Astrocyte (in vitro differentiated cells and primary cell): ENCODE data around the gene ZFYVE28. TPM values are rescaled to one million over a fixed set of nuclear protein-coding genes. Genes with fewer than 3 reads are reported as not detected.

Experiments used
- DNase-seq: peaks from one replicate; pipeline ENCODE4 v3.0.0-alpha.2; 2010; ENCODE audit warnings: low read depth
- FAIRE-seq: peaks from 2 replicates; lab custom pipeline; 2011; peaks lifted over from hg19 to GRCh38; lab: Jason Lieb, UNC
- H2AFZ ChIP-seq: 2 replicates; pipeline ENCODE4 v1.6.0; 2012; ENCODE audit warnings: low read depth, low read length, inconsistent platforms
- H3K27ac ChIP-seq: 2 replicates; pipeline ENCODE4 v1.5.1; 2011; ENCODE audit warnings: low read depth, low read length, inconsistent platforms
- H3K27me3 ChIP-seq: 2 replicates; pipeline ENCODE4 v1.6.0; 2011; ENCODE audit warnings: low read length, inconsistent platforms; ENCODE audit not compliant: insufficient read depth
- H3K36me3 ChIP-seq: 2 replicates; pipeline ENCODE4 v1.5.1; 2011; ENCODE audit warnings: low read length, inconsistent platforms; ENCODE audit not compliant: insufficient read depth
- H3K4me1 ChIP-seq: 2 replicates; pipeline ENCODE4 v1.5.1; 2011; ENCODE audit warnings: low read length, inconsistent platforms; ENCODE audit not compliant: insufficient read depth
- H3K4me2 ChIP-seq: 2 replicates; pipeline ENCODE4 v1.6.0; 2012; ENCODE audit warnings: low read length, inconsistent platforms
- H3K4me3 ChIP-seq: 2 replicates; pipeline ENCODE4 v1.5.1; 2011; ENCODE audit warnings: low read depth, mild to moderate bottlenecking, low read length, inconsistent platforms; ENCODE audit not compliant: insufficient read depth
- H3K79me2 ChIP-seq: 2 replicates; pipeline ENCODE4 v1.6.0; 2012; ENCODE audit warnings: mild to moderate bottlenecking, low read length, inconsistent platforms; ENCODE audit not compliant: insufficient read depth
- H3K9ac ChIP-seq: 2 replicates; pipeline ENCODE4 v1.6.0; 2012; ENCODE audit warnings: mild to moderate bottlenecking, low read length, inconsistent platforms
- H3K9me3 ChIP-seq: 2 replicates; pipeline ENCODE4 v1.5.1; 2012; ENCODE audit warnings: low read depth, mild to moderate bottlenecking, low read length, inconsistent platforms; ENCODE audit not compliant: insufficient read depth
- H4K20me1 ChIP-seq: 2 replicates; pipeline ENCODE4 v1.6.0; 2012; ENCODE audit warnings: low read length, inconsistent platforms; ENCODE audit not compliant: insufficient read depth
- H3K27ac Mint-ChIP-seq: one replicate; pipeline ENCODE4 v1.8.0; 2021; ENCODE audit warnings: mild to moderate bottlenecking, mixed read lengths; ENCODE audit not compliant: unreplicated experiment
- H3K27me3 Mint-ChIP-seq: one replicate; pipeline ENCODE4 v1.8.0; 2021; ENCODE audit warnings: low read depth, mixed read lengths; ENCODE audit not compliant: unreplicated experiment
- H3K36me3 Mint-ChIP-seq: one replicate; pipeline ENCODE4 v1.8.0; 2021; ENCODE audit warnings: low read depth, mixed read lengths; ENCODE audit not compliant: unreplicated experiment
- H3K4me1 Mint-ChIP-seq: one replicate; pipeline ENCODE4 v1.8.0; 2021; ENCODE audit warnings: low read depth, mixed read lengths; ENCODE audit not compliant: unreplicated experiment
- H3K4me3 Mint-ChIP-seq: one replicate; pipeline ENCODE4 v1.8.0; 2021; ENCODE audit warnings: mild to moderate bottlenecking, moderate library complexity, mixed read lengths; ENCODE audit not compliant: unreplicated experiment
- H3K9me3 Mint-ChIP-seq: one replicate; pipeline ENCODE4 v1.8.0; 2021; ENCODE audit warnings: mild to moderate bottlenecking, mixed read lengths; ENCODE audit not compliant: unreplicated experiment
- EZH2 ChIP-seq: IDR thresholded peaks from 2 replicates; pipeline ENCODE4 v1.6.1; 2012; ENCODE audit warnings: mild to moderate bottlenecking, low read length, inconsistent platforms; ENCODE audit not compliant: insufficient read depth
- total RNA-seq: library from RNA; stranded (reverse); gene quantifications from 2 replicates; pipeline ENCODE4 v1.2.1, GENCODE V29; 2021
- TF ChIP-seq, protein P1 (sequence below): IDR thresholded peaks from 2 replicates; pipeline ENCODE4 v1.5.1; 2011; ENCODE audit warnings: low read depth, mild to moderate bottlenecking, inconsistent platforms, low read length, moderate library complexity; ENCODE audit not compliant: insufficient read depth

Gene ZFYVE28
- total RNA-seq, 1 donor from 2014 or later: 0.68 TPM

GRCh38 chr4:2335729-2336101, 82.7 kb downstream of the ZFYVE28 start:
- Histone ChIP-seq H3K79me2 (no peaks in the 10 kb centered on the region), H3K9ac (no peak overlapping the region), H3K4me1 (peaks cover 6% of the 10 kb centered on the region), H3K4me2 (no peak overlapping the region), H3K36me3 (no peaks in the 10 kb centered on the region), H3K27me3 (peaks cover 5% of the 10 kb centered on the region), H2AFZ (no peak overlapping the region), H4K20me1 (no peaks in the 10 kb centered on the region), H3K4me3 (no peak overlapping the region), H3K9me3 (no peaks in the 10 kb centered on the region), H3K27ac (no peak overlapping the region)
- TF ChIP-seq, protein P1, sequence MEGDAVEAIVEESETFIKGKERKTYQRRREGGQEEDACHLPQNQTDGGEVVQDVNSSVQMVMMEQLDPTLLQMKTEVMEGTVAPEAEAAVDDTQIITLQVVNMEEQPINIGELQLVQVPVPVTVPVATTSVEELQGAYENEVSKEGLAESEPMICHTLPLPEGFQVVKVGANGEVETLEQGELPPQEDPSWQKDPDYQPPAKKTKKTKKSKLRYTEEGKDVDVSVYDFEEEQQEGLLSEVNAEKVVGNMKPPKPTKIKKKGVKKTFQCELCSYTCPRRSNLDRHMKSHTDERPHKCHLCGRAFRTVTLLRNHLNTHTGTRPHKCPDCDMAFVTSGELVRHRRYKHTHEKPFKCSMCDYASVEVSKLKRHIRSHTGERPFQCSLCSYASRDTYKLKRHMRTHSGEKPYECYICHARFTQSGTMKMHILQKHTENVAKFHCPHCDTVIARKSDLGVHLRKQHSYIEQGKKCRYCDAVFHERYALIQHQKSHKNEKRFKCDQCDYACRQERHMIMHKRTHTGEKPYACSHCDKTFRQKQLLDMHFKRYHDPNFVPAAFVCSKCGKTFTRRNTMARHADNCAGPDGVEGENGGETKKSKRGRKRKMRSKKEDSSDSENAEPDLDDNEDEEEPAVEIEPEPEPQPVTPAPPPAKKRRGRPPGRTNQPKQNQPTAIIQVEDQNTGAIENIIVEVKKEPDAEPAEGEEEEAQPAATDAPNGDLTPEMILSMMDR: no peak
- no peak for TF ChIP-seq EZH2
- H3K9me3 Mint-ChIP-seq: peaks cover 2% of the 10 kb centered on the region
- H3K27me3 Mint-ChIP-seq: peaks cover 38% of the 10 kb centered on the region
- no peak overlapping the region for H3K4me3 Mint-ChIP-seq
- H3K4me1 Mint-ChIP-seq: no peaks in the 10 kb centered on the region
- DNase-seq (no peak), FAIRE-seq (no peak)
- no peak overlapping the region for H3K27ac Mint-ChIP-seq
- no peaks in the 10 kb centered on the region for H3K36me3 Mint-ChIP-seq

GRCh38 chr4:2334826-2335728, 83.4 kb downstream of the ZFYVE28 start:
- H3K4me1 ChIP-seq: peaks cover 12% of the 10 kb centered on the region
- H3K9ac ChIP-seq: no peak overlapping the region
- Mint-ChIP-seq H3K27me3 (peaks cover 42% of the 10 kb centered on the region), H3K27ac (no peak overlapping the region), H3K4me3 (no peak overlapping the region), H3K36me3 (no peaks in the 10 kb centered on the region), H3K9me3 (peaks cover 2% of the 10 kb centered on the region), H3K4me1 (peaks cover 4% of the 10 kb centered on the region)
- no peak for DNase-seq
- no peaks in the 10 kb centered on the region for H4K20me1 ChIP-seq
- no peak for FAIRE-seq
- no peaks in the 10 kb centered on the region for H3K9me3 ChIP-seq
- no peaks in the 10 kb centered on the region for H3K36me3 ChIP-seq
- no peak for TF ChIP-seq EZH2
- TF ChIP-seq, protein P1: no peak
- H3K79me2 ChIP-seq: no peaks in the 10 kb centered on the region
- no peak overlapping the region for H3K27ac ChIP-seq
- H3K4me2 ChIP-seq: no peak overlapping the region
- H3K4me3 ChIP-seq: no peak overlapping the region
- peaks cover 5% of the 10 kb centered on the region for H3K27me3 ChIP-seq
- no peak overlapping the region for H2AFZ ChIP-seq
